K562 (cell line): ENCODE data around the gene SLC28A1. TPM values are rescaled to one million over a fixed set of nuclear protein-coding genes. Genes with fewer than 3 reads are reported as not detected.
A peak's percentile ranks its signal among the peaks of the same experiment; 100 is the strongest.

Source experiments
- C11orf30 ChIP-seq: fragments of 450-650 bp; IDR thresholded peaks from 2 replicates; pipeline ENCODE4 v1.6.1; 2016; ENCODE audit warnings: low read depth, mild to moderate bottlenecking
- CC2D1A ChIP-seq: fragments of 450-650 bp; IDR thresholded peaks from 2 replicates; pipeline ENCODE4 v1.6.1; 2017; ENCODE audit warnings: mild to moderate bottlenecking
- HDAC6 ChIP-seq: IDR thresholded peaks from 2 replicates; pipeline ENCODE4 v1.6.1; 2012; ENCODE audit warnings: low read depth, mild to moderate bottlenecking, control low read depth, inconsistent platforms, low read length, moderate library complexity
- NCOA4 ChIP-seq: fragments of 450-650 bp; IDR thresholded peaks from 2 replicates; pipeline ENCODE4 v1.6.1; 2018; ENCODE audit warnings: mild to moderate bottlenecking; ENCODE audit not compliant: partially characterized antibody
- NFE2L1 ChIP-seq: fragments of 450-650 bp; IDR thresholded peaks from 2 replicates; pipeline ENCODE4 v1.6.1; 2016; ENCODE audit warnings: missing genetic modification characterization, low read depth, mild to moderate bottlenecking, missing compliant biosample characterization, moderate library complexity, borderline replicate concordance
- NR2C1 ChIP-seq, 2 experiments: fragments of 450-650 bp; IDR thresholded peaks; 2 replicates each; pipeline ENCODE4 v1.6.1; 2017; ENCODE audit warnings: mild to moderate bottlenecking in 2 of 2, antibody characterized with exemption in 1 of 2, inconsistent platforms in 1 of 2, missing compliant biosample characterization in 1 of 2, missing genetic modification characterization in 1 of 2
- PTTG1 ChIP-seq: fragments of 450-650 bp; IDR thresholded peaks from 2 replicates; pipeline ENCODE4 v1.6.1; 2016; ENCODE audit warnings: low read depth, mild to moderate bottlenecking, missing genetic modification characterization, missing compliant biosample characterization
- RBBP5 ChIP-seq: fragments of 200-600 bp; sonication (generic); IDR thresholded peaks from 2 replicates; pipeline ENCODE4 v1.6.1; 2012; ENCODE audit warnings: borderline replicate concordance, mild to moderate bottlenecking, low read length, control low read depth, inconsistent platforms; ENCODE audit not compliant: insufficient read depth, poor library complexity, severe bottlenecking
- SAFB ChIP-seq: fragments of 200-400 bp; formaldehyde crosslinking; IDR thresholded peaks from 2 replicates; pipeline ENCODE4 v1.6.1; 2017; ENCODE audit warnings: low read depth, low read length, borderline replicate concordance
- SAFB2 ChIP-seq: fragments of 200-400 bp; formaldehyde crosslinking; IDR thresholded peaks from 2 replicates; pipeline ENCODE4 v1.6.1; 2018; ENCODE audit warnings: borderline replicate concordance, low read length, low read depth, moderate library complexity; ENCODE audit not compliant: severe bottlenecking
- SMARCA4 ChIP-seq: fragments of 450-650 bp; IDR thresholded peaks from 2 replicates; pipeline ENCODE4 v1.6.1; 2016
- SPI1 ChIP-seq: IDR thresholded peaks from 2 replicates; pipeline ENCODE4 v1.6.1; 2011; ENCODE audit warnings: low read depth, low read length, control low read depth, borderline replicate concordance
- TOE1 ChIP-seq, 2 experiments: fragments of 450-650 bp in 1 of 2; sonication (generic) in 1 of 2; formaldehyde crosslinking in 1 of 2; IDR thresholded peaks; 2 replicates each; pipeline versions ENCODE4 v1.7.1 to v1.8.0; 2016 to 2022; ENCODE audit warnings: borderline replicate concordance in 2 of 2, mild to moderate bottlenecking in 2 of 2, antibody characterized with exemption in 1 of 2, inconsistent platforms in 1 of 2, low read depth in 1 of 2, missing genetic modification reagents in 1 of 2, moderate library complexity in 1 of 2
- USF1 ChIP-seq: sonication (generic); formaldehyde crosslinking; IDR thresholded peaks from 2 replicates; pipeline ENCODE4 v1.9.0; 2022; ENCODE audit warnings: mild to moderate bottlenecking, missing genetic modification reagents
- ZNF121 ChIP-seq: sonication (generic); formaldehyde crosslinking; conservative IDR thresholded peaks from 2 replicates; pipeline ENCODE4 v1.8.0; 2022; ENCODE audit warnings: missing genetic modification reagents
- ZNF224 ChIP-seq: sonication (generic); formaldehyde crosslinking; IDR thresholded peaks from 2 replicates; pipeline ENCODE4 v1.8.0; 2022; ENCODE audit warnings: mild to moderate bottlenecking, missing genetic modification reagents
- ZNF449 ChIP-seq: fragments of 250-450 bp; sonication (Bioruptor Pico); IDR thresholded peaks from 2 replicates; pipeline ENCODE4 v1.8.0; 2022; ENCODE audit warnings: moderate library complexity, mild to moderate bottlenecking, inconsistent platforms
- ZNF57 ChIP-seq: fragments of 450-650 bp; formaldehyde crosslinking; IDR thresholded peaks from 2 replicates; pipeline ENCODE4 v1.4.0; 2020; ENCODE audit warnings: mild to moderate bottlenecking, moderate library complexity
- ZNF764 ChIP-seq: fragments of 250-450 bp; sonication (Bioruptor Pico); IDR thresholded peaks from 2 replicates; pipeline ENCODE4 v1.4.0; 2020; ENCODE audit warnings: low read depth, mild to moderate bottlenecking, moderate library complexity
- ZNF778 ChIP-seq: fragments of 450-650 bp; formaldehyde crosslinking; IDR thresholded peaks from 2 replicates; pipeline ENCODE4 v1.4.0; 2020; ENCODE audit warnings: mild to moderate bottlenecking, moderate library complexity
- polyA plus RNA-seq, 8 experiments: library from polyadenylated mRNA; depleted of rRNA in 4 of 8; stranded (reverse) in 5 of 8; unstranded in 3 of 8; fragments of >200 nt; fragmentation: Nextera tagmentation in 2 of 8; fragmentation: Illumina TruSeq in 1 of 8; extraction: Ambion mirVana in 2 of 8; extraction: Trizol in 1 of 8; gene quantifications; 2 replicates each; pipeline versions ENCODE4 v1.2.1 to v1.2.3, GENCODE V29; 2011 to 2014; ENCODE audit warnings: inconsistent platforms in 1 of 8, missing spikeins in 1 of 8
- total RNA-seq, 7 experiments: library from RNA; depleted of rRNA in 6 of 7; stranded (reverse); fragments of >200 nt in 6 of 7; fragmentation: Illumina TruSeq in 2 of 7; extraction: Trizol in 2 of 7; gene quantifications; 2 replicates each; pipeline versions ENCODE4 v1.2.1 to v1.2.3, GENCODE V29; 2011 to 2021; ENCODE audit warnings: low replicate concordance in 1 of 7

Gene SLC28A1
- total and polyA plus RNA-seq, 9 of the 15 experiments (the other 6 are each of a cell fraction or from before 2014, with no cell fraction given) = 0.04 TPM; not detected in 8

- peak; percentile 66 for TF ChIP-seq USF1 (CRISPR knock-in tag)
- peak; percentile 58; the same call in 1 of the 2 replicates for TF ChIP-seq SPI1
- no peak for TF ChIP-seq SAFB2
- no peak for TF ChIP-seq NCOA4
- no peak for TF ChIP-seq ZNF224 (CRISPR knock-in tag)
- TF ChIP-seq SMARCA4 = peak; percentile 62; the same call in 1 of the 2 replicates
- TF ChIP-seq TOE1 (IDR thresholded peaks at IDR 0.05; ENCODE audit: borderline replicate concordance) = peak; percentile 66; the same call in 1 of the 2 replicates
- no peak for TF ChIP-seq TOE1 (CRISPR knock-in tag; IDR thresholded peaks at IDR 0.05; ENCODE audit: borderline replicate concordance, low read depth)
- no peak for TF ChIP-seq C11orf30
- TF ChIP-seq NFE2L1 = no peak
- no peak for TF ChIP-seq ZNF764
- TF ChIP-seq SAFB = no peak
- no peak for TF ChIP-seq ZNF449
- TF ChIP-seq ZNF57 = no peak
- TF ChIP-seq RBBP5 = no peak
- no peak for TF ChIP-seq CC2D1A
- no peak for TF ChIP-seq ZNF778 (CRISPR knock-in tag)
- TF ChIP-seq NR2C1 (IDR thresholded peaks at IDR 0.05) = no peak
- no peak for TF ChIP-seq NR2C1 (tag; IDR thresholded peaks at IDR 0.05)
- no peak for TF ChIP-seq ZNF121 (CRISPR knock-in tag)
- no peak for TF ChIP-seq PTTG1 (tag)
- TF ChIP-seq HDAC6 = no peak
These were observed 30.6 kb downstream of the SLC28A1 start (continued) for GRCh38 chr15:84914909-84915605.
